ENCODE results near the gene ABT1. TPM values are rescaled to one million over a fixed set of nuclear protein-coding genes. Genes with fewer than 3 reads are reported as not detected.

Gene ABT1
- total and polyA plus RNA-seq, 2 experiments from 2014 or later: 25.7 to 29.1 TPM

DNA sequence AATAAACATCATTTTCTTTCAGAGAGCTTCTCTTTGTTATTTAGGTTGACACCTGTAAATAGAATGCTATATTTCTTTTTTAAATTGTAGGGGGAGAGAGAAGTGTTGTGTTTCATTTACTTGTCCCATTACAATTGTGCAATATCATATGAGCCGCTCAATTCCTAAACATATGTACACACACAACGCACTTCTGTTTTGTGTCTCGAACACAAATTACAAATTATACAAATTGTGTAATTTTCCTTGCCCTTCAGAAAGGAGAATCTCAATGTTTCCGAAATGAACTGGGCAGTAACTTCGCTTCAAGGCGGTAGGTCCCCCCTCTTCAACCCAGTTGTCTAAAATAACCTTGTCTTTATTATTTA is 2.6 kb upstream of the ABT1 start:
- H3K4me3 ChIP-seq: peak overlapping the region; percentile 66
- ATAC-seq (no peak), DNase-seq (ENCODE audit: low spot score) (no peak)
- H3K9me2 ChIP-seq (ENCODE audit: insufficient read depth): no peaks in the 10 kb centered on the region
- no peaks in the 10 kb centered on the region for H3K4me1 ChIP-seq (ENCODE audit: insufficient read depth)
- Mint-ChIP-seq H3K27ac (no peak overlapping the region), H3K36me3 (ENCODE audit: low read depth) (peaks cover 8% of the 10 kb centered on the region), H3K27me3 (ENCODE audit: insufficient read depth, low read depth, poor library complexity) (peaks cover 11% of the 10 kb centered on the region), H3K4me1 (peaks cover 3% of the 10 kb centered on the region; the same call in 2 of the 3 replicates), H3K9me3 (peaks cover 3% of the 10 kb centered on the region; the same call in 1 of the 3 replicates), H3K4me3 (no peak overlapping the region)
- H2AFZ ChIP-seq: peak overlapping the region; percentile 67; the same call in 1 of the 2 replicates
- peak overlapping the region; percentile 80 for H3K4me2 ChIP-seq
- 0 out of 2 replicates have a peak, but pooled peaks cover under 1% of the 10 kb centered on the region for H3K36me3 ChIP-seq (ENCODE audit: insufficient read depth)
- H3K27me3 ChIP-seq (ENCODE audit: insufficient read depth): no peaks in the 10 kb centered on the region
- no peak overlapping the region for H3K27ac ChIP-seq (ENCODE audit: low read depth)
- peaks cover 13% of the 10 kb centered on the region for H3K79me2 ChIP-seq (replicated peaks; ENCODE audit: insufficient read depth)
- no peaks in the 10 kb centered on the region for H4K20me1 ChIP-seq (replicated peaks; ENCODE audit: insufficient read depth)
- no peak for TF ChIP-seq EZH2phosphoT487 (IDR thresholded peaks at IDR 0.05; ENCODE audit: unreplicated experiment)
- TF ChIP-seq ZNF114 (CRISPR knock-in tag; IDR thresholded peaks at IDR 0.05): no peak
- TF ChIP-seq ETS1 (IDR thresholded peaks at IDR 0.05): no peak
- TF ChIP-seq, protein P1, sequence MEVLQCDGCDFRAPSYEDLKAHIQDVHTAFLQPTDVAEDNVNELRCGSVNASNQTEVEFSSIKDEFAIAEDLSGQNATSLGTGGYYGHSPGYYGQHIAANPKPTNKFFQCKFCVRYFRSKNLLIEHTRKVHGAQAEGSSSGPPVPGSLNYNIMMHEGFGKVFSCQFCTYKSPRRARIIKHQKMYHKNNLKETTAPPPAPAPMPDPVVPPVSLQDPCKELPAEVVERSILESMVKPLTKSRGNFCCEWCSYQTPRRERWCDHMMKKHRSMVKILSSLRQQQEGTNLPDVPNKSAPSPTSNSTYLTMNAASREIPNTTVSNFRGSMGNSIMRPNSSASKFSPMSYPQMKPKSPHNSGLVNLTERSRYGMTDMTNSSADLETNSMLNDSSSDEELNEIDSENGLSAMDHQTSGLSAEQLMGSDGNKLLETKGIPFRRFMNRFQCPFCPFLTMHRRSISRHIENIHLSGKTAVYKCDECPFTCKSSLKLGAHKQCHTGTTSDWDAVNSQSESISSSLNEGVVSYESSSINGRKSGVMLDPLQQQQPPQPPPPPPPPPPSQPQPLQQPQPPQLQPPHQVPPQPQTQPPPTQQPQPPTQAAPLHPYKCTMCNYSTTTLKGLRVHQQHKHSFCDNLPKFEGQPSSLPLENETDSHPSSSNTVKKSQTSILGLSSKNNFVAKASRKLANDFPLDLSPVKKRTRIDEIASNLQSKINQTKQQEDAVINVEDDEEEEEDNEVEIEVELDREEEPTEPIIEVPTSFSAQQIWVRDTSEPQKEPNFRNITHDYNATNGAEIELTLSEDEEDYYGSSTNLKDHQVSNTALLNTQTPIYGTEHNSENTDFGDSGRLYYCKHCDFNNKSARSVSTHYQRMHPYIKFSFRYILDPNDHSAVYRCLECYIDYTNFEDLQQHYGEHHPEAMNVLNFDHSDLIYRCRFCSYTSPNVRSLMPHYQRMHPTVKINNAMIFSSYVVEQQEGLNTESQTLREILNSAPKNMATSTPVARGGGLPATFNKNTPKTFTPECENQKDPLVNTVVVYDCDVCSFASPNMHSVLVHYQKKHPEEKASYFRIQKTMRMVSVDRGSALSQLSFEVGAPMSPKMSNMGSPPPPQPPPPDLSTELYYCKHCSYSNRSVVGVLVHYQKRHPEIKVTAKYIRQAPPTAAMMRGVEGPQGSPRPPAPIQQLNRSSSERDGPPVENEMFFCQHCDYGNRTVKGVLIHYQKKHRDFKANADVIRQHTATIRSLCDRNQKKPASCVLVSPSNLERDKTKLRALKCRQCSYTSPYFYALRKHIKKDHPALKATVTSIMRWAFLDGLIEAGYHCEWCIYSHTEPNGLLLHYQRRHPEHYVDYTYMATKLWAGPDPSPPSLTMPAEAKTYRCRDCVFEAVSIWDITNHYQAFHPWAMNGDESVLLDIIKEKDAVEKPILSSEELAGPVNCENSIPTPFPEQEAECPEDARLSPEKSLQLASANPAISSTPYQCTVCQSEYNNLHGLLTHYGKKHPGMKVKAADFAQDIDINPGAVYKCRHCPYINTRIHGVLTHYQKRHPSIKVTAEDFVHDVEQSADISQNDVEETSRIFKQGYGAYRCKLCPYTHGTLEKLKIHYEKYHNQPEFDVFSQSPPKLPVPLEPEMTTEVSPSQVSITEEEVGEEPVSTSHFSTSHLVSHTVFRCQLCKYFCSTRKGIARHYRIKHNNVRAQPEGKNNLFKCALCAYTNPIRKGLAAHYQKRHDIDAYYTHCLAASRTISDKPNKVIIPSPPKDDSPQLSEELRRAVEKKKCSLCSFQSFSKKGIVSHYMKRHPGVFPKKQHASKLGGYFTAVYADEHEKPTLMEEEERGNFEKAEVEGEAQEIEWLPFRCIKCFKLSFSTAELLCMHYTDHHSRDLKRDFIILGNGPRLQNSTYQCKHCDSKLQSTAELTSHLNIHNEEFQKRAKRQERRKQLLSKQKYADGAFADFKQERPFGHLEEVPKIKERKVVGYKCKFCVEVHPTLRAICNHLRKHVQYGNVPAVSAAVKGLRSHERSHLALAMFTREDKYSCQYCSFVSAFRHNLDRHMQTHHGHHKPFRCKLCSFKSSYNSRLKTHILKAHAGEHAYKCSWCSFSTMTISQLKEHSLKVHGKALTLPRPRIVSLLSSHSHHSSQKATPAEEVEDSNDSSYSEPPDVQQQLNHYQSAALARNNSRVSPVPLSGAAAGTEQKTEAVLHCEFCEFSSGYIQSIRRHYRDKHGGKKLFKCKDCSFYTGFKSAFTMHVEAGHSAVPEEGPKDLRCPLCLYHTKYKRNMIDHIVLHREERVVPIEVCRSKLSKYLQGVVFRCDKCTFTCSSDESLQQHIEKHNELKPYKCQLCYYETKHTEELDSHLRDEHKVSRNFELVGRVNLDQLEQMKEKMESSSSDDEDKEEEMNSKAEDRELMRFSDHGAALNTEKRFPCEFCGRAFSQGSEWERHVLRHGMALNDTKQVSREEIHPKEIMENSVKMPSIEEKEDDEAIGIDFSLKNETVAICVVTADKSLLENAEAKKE (CRISPR knock-in tag; IDR thresholded peaks at IDR 0.05): no peak
- TF ChIP-seq ZNF331 (CRISPR knock-in tag; IDR thresholded peaks at IDR 0.05; ENCODE audit: low read depth): no peak
- TF ChIP-seq POLR2AphosphoS5 (IDR thresholded peaks at IDR 0.05; ENCODE audit: low read depth): no peak
- no peak for TF ChIP-seq EZH2 (IDR thresholded peaks at IDR 0.05; ENCODE audit: low read depth, unreplicated experiment)
- no peak for TF ChIP-seq CREB1 (CRISPR knock-in tag; IDR thresholded peaks at IDR 0.05; ENCODE audit: low read depth)
- H3F3A ChIP-seq (replicated peaks; ENCODE audit: low read depth): no peaks in the 10 kb centered on the region
